Measurements from ENCODE around the gene RAB26. TPM values are rescaled to one million over a fixed set of nuclear protein-coding genes. Genes with fewer than 3 reads are reported as not detected.

RAB26 gene
- polyA plus RNA-seq, 1 donor from 2014 or later, result 4.9 TPM

DNA sequence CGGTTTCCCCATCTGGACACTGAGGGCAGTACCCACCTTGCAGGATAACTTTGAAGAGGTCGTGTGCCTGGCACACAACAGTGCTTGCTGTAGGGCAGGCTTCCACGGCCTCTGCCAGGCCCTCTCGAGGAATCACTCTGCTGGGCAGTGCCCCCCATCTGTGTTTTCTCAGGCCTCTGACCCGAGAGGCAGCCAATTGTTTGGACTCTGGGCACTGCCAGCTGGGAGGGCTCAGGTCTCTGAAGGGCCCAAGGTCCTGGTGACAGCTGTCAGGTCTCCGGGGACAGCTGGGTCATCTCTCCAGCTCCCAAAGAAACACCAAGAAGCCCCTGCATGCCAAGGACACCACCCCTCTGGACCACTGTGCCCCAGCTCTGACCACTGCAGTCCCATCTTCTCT, 1.0 kb upstream of the RAB26 start:
- Histone ChIP-seq H3K9ac (ENCODE audit: low read length) (no peak overlapping the region), H2AFZ (ENCODE audit: low read depth, low read length) (no peak overlapping the region), H3K27me3 (ENCODE audit: insufficient read depth, low read depth, low read length) (peaks cover 16% of the 10 kb centered on the region), H3K27ac (ENCODE audit: low read length) (no peak overlapping the region), H3F3A (ENCODE audit: insufficient read depth, low read length, poor library complexity, severe bottlenecking) (no peaks in the 10 kb centered on the region), H3K79me2 (replicated peaks; ENCODE audit: insufficient read depth, low read length) (no peaks in the 10 kb centered on the region), H3K4me3 (ENCODE audit: low read length) (no peak overlapping the region), H3K36me3 (ENCODE audit: insufficient read depth, low read length) (no peaks in the 10 kb centered on the region), H3K4me2 (ENCODE audit: low read length) (no peak overlapping the region), H4K20me1 (ENCODE audit: insufficient read depth) (peaks cover 4% of the 10 kb centered on the region), H3K9me3 (ENCODE audit: low read length) (no peaks in the 10 kb centered on the region), H3K9me2 (ENCODE audit: insufficient read depth, low read length) (no peaks in the 10 kb centered on the region)
- TF ChIP-seq RAD21 (conservative IDR thresholded peaks at IDR 0.05), result no peak
- no peak for TF ChIP-seq MXI1 (conservative IDR thresholded peaks at IDR 0.05; ENCODE audit: poor library complexity, severe bottlenecking)
- TF ChIP-seq EP300 (conservative IDR thresholded peaks at IDR 0.05; ENCODE audit: poor library complexity, severe bottlenecking), result no peak
- no peak for TF ChIP-seq TAF1 (IDR thresholded peaks at IDR 0.05; ENCODE audit: low read depth)
- TF ChIP-seq, protein P1, sequence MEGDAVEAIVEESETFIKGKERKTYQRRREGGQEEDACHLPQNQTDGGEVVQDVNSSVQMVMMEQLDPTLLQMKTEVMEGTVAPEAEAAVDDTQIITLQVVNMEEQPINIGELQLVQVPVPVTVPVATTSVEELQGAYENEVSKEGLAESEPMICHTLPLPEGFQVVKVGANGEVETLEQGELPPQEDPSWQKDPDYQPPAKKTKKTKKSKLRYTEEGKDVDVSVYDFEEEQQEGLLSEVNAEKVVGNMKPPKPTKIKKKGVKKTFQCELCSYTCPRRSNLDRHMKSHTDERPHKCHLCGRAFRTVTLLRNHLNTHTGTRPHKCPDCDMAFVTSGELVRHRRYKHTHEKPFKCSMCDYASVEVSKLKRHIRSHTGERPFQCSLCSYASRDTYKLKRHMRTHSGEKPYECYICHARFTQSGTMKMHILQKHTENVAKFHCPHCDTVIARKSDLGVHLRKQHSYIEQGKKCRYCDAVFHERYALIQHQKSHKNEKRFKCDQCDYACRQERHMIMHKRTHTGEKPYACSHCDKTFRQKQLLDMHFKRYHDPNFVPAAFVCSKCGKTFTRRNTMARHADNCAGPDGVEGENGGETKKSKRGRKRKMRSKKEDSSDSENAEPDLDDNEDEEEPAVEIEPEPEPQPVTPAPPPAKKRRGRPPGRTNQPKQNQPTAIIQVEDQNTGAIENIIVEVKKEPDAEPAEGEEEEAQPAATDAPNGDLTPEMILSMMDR (IDR thresholded peaks at IDR 0.05; ENCODE audit: poor library complexity, severe bottlenecking), result no peak
- TF ChIP-seq SMC3 (conservative IDR thresholded peaks at IDR 0.05; ENCODE audit: poor library complexity), result no peak
- TF ChIP-seq, protein P2, sequence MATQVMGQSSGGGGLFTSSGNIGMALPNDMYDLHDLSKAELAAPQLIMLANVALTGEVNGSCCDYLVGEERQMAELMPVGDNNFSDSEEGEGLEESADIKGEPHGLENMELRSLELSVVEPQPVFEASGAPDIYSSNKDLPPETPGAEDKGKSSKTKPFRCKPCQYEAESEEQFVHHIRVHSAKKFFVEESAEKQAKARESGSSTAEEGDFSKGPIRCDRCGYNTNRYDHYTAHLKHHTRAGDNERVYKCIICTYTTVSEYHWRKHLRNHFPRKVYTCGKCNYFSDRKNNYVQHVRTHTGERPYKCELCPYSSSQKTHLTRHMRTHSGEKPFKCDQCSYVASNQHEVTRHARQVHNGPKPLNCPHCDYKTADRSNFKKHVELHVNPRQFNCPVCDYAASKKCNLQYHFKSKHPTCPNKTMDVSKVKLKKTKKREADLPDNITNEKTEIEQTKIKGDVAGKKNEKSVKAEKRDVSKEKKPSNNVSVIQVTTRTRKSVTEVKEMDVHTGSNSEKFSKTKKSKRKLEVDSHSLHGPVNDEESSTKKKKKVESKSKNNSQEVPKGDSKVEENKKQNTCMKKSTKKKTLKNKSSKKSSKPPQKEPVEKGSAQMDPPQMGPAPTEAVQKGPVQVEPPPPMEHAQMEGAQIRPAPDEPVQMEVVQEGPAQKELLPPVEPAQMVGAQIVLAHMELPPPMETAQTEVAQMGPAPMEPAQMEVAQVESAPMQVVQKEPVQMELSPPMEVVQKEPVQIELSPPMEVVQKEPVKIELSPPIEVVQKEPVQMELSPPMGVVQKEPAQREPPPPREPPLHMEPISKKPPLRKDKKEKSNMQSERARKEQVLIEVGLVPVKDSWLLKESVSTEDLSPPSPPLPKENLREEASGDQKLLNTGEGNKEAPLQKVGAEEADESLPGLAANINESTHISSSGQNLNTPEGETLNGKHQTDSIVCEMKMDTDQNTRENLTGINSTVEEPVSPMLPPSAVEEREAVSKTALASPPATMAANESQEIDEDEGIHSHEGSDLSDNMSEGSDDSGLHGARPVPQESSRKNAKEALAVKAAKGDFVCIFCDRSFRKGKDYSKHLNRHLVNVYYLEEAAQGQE (IDR thresholded peaks at IDR 0.05; ENCODE audit: borderline replicate concordance), result no peak
- no peak for TF ChIP-seq POLR2AphosphoS5 (IDR thresholded peaks at IDR 0.05)
- TF ChIP-seq EZH2 (IDR thresholded peaks at IDR 0.05; ENCODE audit: borderline replicate concordance, insufficient read depth, low read length, poor library complexity, severe bottlenecking), result no peak

DNA sequence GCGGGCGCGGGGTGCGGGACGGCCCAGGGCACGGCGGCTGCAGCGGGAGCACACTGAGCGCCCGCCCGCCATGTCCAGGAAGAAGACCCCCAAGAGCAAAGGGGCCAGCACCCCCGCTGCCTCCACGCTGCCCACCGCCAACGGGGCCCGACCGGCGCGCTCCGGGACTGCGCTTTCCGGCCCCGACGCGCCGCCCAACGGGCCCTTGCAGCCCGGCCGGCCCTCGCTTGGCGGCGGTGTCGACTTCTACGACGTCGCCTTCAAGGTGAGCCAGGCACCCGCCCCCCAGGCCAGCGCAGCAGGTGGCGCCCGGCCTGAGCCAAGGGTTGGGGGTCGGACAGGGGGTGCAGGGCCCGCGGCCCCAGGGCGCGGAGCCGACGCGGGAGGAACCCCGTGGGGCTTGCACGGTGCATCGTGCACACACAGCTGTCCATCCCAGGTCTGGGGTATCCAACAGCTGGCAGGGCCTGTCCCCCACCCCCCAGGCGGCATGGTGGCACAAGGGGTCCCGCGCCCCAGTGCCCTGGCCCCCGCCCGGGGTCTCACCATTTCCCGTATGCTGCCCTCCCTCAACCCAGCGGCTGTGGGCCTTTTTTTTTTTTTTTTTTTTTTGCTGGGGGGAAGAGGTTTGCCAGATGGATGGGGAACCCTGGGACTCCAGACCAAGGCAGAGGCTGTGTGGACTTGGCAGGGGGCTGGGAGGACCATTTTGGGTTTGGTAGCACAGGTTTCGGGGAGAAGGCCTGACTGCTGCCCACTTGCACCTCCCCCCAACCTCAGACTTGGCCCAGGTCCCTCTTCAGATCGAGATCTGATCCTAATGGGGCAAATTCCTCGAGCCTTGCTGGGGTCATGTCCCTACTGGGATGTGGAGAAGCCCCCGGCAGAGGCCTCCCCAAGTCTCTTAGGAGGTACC, 547 bp downstream of the RAB26 start:
- Histone ChIP-seq H3K4me3 (ENCODE audit: low read length) (peak overlapping the region; percentile 57), H4K20me1 (ENCODE audit: insufficient read depth) (peaks cover 11% of the 10 kb centered on the region), H3K79me2 (replicated peaks; ENCODE audit: insufficient read depth, low read length) (peaks cover 11% of the 10 kb centered on the region), H3K9me2 (ENCODE audit: insufficient read depth, low read length) (no peaks in the 10 kb centered on the region), H3K36me3 (ENCODE audit: insufficient read depth, low read length) (no peaks in the 10 kb centered on the region), H3K4me2 (ENCODE audit: low read length) (no peak overlapping the region), H2AFZ (ENCODE audit: low read depth, low read length) (no peak overlapping the region), H3F3A (ENCODE audit: insufficient read depth, low read length, poor library complexity, severe bottlenecking) (no peaks in the 10 kb centered on the region), H3K9me3 (ENCODE audit: low read length) (no peaks in the 10 kb centered on the region), H3K27ac (ENCODE audit: low read length) (no peak overlapping the region), H3K9ac (ENCODE audit: low read length) (peak overlapping the region; percentile 38), H3K27me3 (ENCODE audit: insufficient read depth, low read depth, low read length) (peaks cover 16% of the 10 kb centered on the region)
- no peak for TF ChIP-seq EP300 (conservative IDR thresholded peaks at IDR 0.05; ENCODE audit: poor library complexity, severe bottlenecking)
- TF ChIP-seq POLR2AphosphoS5 (IDR thresholded peaks at IDR 0.05), result no peak
- TF ChIP-seq, protein P2 (IDR thresholded peaks at IDR 0.05; ENCODE audit: borderline replicate concordance), result no peak
- no peak for TF ChIP-seq SMC3 (conservative IDR thresholded peaks at IDR 0.05; ENCODE audit: poor library complexity)
- no peak for TF ChIP-seq RAD21 (conservative IDR thresholded peaks at IDR 0.05)
- TF ChIP-seq, protein P1 (IDR thresholded peaks at IDR 0.05; ENCODE audit: poor library complexity, severe bottlenecking), result no peak
- TF ChIP-seq TAF1 (IDR thresholded peaks at IDR 0.05; ENCODE audit: low read depth), result no peak
- TF ChIP-seq MXI1 (conservative IDR thresholded peaks at IDR 0.05; ENCODE audit: poor library complexity, severe bottlenecking), result no peak
- no peak for TF ChIP-seq EZH2 (IDR thresholded peaks at IDR 0.05; ENCODE audit: borderline replicate concordance, insufficient read depth, low read length, poor library complexity, severe bottlenecking)
